Cardiac ventricle fibroblast (primary cell): ENCODE data around the gene PKD1L1. TPM values are rescaled to one million over a fixed set of nuclear protein-coding genes. Genes with fewer than 3 reads are reported as not detected.

Experiments used
- total RNA-seq: library from RNA; depleted of rRNA; stranded (reverse); fragments of >200 nt; gene quantifications from 2 replicates; pipeline ENCODE4 v1.2.3, GENCODE V29; 2015

PKD1L1 gene, protein sequence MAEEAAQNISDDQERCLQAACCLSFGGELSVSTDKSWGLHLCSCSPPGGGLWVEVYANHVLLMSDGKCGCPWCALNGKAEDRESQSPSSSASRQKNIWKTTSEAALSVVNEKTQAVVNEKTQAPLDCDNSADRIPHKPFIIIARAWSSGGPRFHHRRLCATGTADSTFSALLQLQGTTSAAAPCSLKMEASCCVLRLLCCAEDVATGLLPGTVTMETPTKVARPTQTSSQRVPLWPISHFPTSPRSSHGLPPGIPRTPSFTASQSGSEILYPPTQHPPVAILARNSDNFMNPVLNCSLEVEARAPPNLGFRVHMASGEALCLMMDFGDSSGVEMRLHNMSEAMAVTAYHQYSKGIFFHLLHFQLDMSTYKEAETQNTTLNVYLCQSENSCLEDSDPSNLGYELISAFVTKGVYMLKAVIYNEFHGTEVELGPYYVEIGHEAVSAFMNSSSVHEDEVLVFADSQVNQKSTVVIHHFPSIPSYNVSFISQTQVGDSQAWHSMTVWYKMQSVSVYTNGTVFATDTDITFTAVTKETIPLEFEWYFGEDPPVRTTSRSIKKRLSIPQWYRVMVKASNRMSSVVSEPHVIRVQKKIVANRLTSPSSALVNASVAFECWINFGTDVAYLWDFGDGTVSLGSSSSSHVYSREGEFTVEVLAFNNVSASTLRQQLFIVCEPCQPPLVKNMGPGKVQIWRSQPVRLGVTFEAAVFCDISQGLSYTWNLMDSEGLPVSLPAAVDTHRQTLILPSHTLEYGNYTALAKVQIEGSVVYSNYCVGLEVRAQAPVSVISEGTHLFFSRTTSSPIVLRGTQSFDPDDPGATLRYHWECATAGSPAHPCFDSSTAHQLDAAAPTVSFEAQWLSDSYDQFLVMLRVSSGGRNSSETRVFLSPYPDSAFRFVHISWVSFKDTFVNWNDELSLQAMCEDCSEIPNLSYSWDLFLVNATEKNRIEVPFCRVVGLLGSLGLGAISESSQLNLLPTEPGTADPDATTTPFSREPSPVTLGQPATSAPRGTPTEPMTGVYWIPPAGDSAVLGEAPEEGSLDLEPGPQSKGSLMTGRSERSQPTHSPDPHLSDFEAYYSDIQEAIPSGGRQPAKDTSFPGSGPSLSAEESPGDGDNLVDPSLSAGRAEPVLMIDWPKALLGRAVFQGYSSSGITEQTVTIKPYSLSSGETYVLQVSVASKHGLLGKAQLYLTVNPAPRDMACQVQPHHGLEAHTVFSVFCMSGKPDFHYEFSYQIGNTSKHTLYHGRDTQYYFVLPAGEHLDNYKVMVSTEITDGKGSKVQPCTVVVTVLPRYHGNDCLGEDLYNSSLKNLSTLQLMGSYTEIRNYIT (N-terminal part only)
- total RNA-seq, result 0.29 and 0.69 TPM in 2 replicates

GRCh38 chr7:47948141-47948790, at the start of gene PKD1L1:
Gene PKD1L1, minus strand, starts transcription at chr7:47948466. Its CDS starts 26 bp downstream, at chr7:47948440.

DNA sequence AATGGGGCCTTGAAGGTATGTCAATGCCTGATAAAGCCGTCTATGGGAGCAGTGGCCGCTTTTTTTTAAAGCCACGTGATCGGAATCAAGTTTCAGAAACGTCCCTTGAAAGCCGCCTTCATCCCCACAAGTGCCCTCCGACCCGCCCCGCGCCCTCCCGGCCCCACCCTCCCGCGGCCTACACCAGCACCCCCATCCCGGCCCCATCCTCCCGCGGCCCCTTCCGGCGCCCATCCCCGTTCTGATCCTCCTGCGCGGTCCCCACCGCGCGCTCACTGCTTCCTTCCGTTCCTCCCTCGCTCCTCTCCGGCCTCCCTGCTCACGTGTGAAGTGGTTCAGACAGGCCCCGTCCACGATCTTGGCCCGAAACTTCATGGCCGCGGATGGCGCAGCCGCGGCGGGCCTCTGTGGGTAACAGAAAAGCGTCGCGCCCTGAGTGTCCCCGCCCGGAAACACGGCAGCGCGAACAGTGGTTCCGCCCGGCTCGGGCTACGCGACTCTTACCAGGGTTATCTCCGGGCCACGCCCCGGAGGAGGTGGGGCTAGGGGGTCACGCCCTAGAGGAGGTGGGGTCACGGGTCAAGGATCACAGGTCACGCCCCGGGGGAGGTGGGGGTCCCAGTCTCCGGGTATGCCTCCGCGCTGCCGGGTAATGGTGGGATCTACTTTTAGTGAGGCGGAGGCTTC, 31.0 kb upstream of the PKD1L1 start, which contains the start of gene HUS1:
Gene HUS1 (minus strand): TSS at position 471 of the 687 bp plus-strand sequence. CDS start 96 bp downstream, at position 375.

Other genes with a start within 250 kb of the PKD1L1 start
- gene HUS1, start 31.1 kb upstream of the PKD1L1 start, total RNA-seq, result 19.5 and 27.9 TPM in 2 replicates
- gene SUN3, start 80.6 kb upstream of the PKD1L1 start, total RNA-seq, result not detected in 2 replicates
- gene C7orf57, start 87.1 kb upstream of the PKD1L1 start, total RNA-seq, result not detected in 2 replicates
- gene UPP1, start 140.8 kb upstream of the PKD1L1 start, total RNA-seq, result 9.7 and 12.5 TPM in 2 replicates
- not detected in 2 replicates for gene ABCA13, start 223.0 kb upstream of the PKD1L1 start, total RNA-seq